Skeletal muscle satellite cell (primary cell): ENCODE measurements around the gene MS4A18.

Experiments used
- H3K27me3 ChIP-seq: 2 replicates; pipeline ENCODE4 v1.7.0; 2013; ENCODE audit warnings: low read length; ENCODE audit not compliant: control insufficient read depth, insufficient read depth
- H3K36me3 ChIP-seq: 2 replicates; pipeline ENCODE4 v1.7.0; 2013; ENCODE audit warnings: mild to moderate bottlenecking, control low read depth, low read length; ENCODE audit not compliant: insufficient read depth
- H3K4me1 ChIP-seq: 2 replicates; pipeline ENCODE4 v1.7.0; 2013; ENCODE audit warnings: low read length; ENCODE audit not compliant: control insufficient read depth, insufficient read depth
- H3K4me2 ChIP-seq: 2 replicates; pipeline ENCODE4 v1.7.0; 2013; ENCODE audit warnings: mild to moderate bottlenecking, low read length
- H3K4me3 ChIP-seq: 2 replicates; pipeline ENCODE4 v1.7.0; 2013; ENCODE audit warnings: low read length
- H3K9ac ChIP-seq: 2 replicates; pipeline ENCODE4 v1.7.0; 2013; ENCODE audit warnings: mild to moderate bottlenecking, low read depth, low read length, moderate library complexity
- H3K9me3 ChIP-seq: replicated peaks from 2 replicates; pipeline ENCODE4 v1.7.0; 2013; ENCODE audit warnings: mild to moderate bottlenecking, control low read depth, low read length

MS4A18 gene

GRCh38 chr11:60769811-60770210 is 45.3 kb downstream of the MS4A18 start:
- Histone ChIP-seq H3K4me1 (no peaks in the 10 kb centered on the region), H3K4me3 (no peak overlapping the region), H3K9me3 (no peaks in the 10 kb centered on the region), H3K36me3 (no peaks in the 10 kb centered on the region), H3K4me2 (no peak overlapping the region), H3K9ac (no peak overlapping the region), H3K27me3 (peaks cover 29% of the 10 kb centered on the region)

DNA sequence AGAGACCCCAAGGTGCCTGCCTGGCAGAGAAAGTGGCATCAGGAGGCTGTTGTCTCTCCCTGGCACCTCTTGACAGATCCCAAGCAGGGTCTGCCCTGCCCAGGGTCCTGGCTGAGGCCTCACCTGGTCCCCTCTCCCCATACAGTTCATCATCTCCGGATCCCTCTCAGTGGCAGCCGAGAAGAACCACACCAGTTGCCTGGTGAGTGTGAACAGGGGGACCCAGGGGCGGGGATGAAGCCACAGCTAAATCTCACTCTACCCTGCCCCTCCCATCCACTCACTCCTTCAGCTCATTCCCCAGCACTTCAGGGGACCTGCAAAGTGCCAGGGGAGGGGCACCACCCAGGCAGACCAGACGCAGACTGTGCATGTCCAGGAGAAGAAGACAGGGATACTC is 46.6 kb downstream of the MS4A18 start:
- H3K36me3 ChIP-seq = no peaks in the 10 kb centered on the region
- H3K9ac ChIP-seq = no peak overlapping the region
- H3K9me3 ChIP-seq = no peaks in the 10 kb centered on the region
- H3K4me3 ChIP-seq = no peak overlapping the region
- no peak overlapping the region for H3K4me2 ChIP-seq
- no peaks in the 10 kb centered on the region for H3K4me1 ChIP-seq
- H3K27me3 ChIP-seq = peaks cover 24% of the 10 kb centered on the region

- Histone ChIP-seq H3K4me2 (no peak overlapping the region), H3K4me3 (no peak overlapping the region), H3K27me3 (peaks cover 20% of the 10 kb centered on the region), H3K9ac (no peak overlapping the region), H3K36me3 (no peaks in the 10 kb centered on the region), H3K9me3 (no peaks in the 10 kb centered on the region), H3K4me1 (peaks cover 3% of the 10 kb centered on the region)
These were observed 47.5 kb downstream of the MS4A18 start for GRCh38 chr11:60771879-60772525.

GRCh38 chr11:60772666-60773065 is 48.1 kb downstream of the MS4A18 start:
- Histone ChIP-seq H3K4me3 (no peak overlapping the region), H3K27me3 (peaks cover 17% of the 10 kb centered on the region), H3K9ac (no peak overlapping the region), H3K9me3 (no peaks in the 10 kb centered on the region), H3K4me1 (peaks cover 8% of the 10 kb centered on the region), H3K4me2 (no peak overlapping the region), H3K36me3 (no peaks in the 10 kb centered on the region)

- H3K36me3 ChIP-seq = no peaks in the 10 kb centered on the region
- peaks cover 9% of the 10 kb centered on the region for H3K27me3 ChIP-seq
- H3K4me1 ChIP-seq = peaks cover 8% of the 10 kb centered on the region
- no peak overlapping the region for H3K9ac ChIP-seq
- H3K4me2 ChIP-seq = no peak overlapping the region
- no peak overlapping the region for H3K4me3 ChIP-seq
- no peaks in the 10 kb centered on the region for H3K9me3 ChIP-seq
These were observed 50.2 kb downstream of the MS4A18 start for GRCh38 chr11:60774726-60775125.

- no peak overlapping the region for H3K4me3 ChIP-seq
- H3K9me3 ChIP-seq = no peaks in the 10 kb centered on the region
- no peak overlapping the region for H3K9ac ChIP-seq
- H3K4me1 ChIP-seq = peaks cover 8% of the 10 kb centered on the region
- peak overlapping the region; percentile 50 for H3K4me2 ChIP-seq
- H3K27me3 ChIP-seq = peaks cover 10% of the 10 kb centered on the region
- no peaks in the 10 kb centered on the region for H3K36me3 ChIP-seq
These were observed 51.0 kb downstream of the MS4A18 start for GRCh38 chr11:60775420-60775961.

GRCh38 chr11:60776167-60776566 is 51.6 kb downstream of the MS4A18 start:
- Histone ChIP-seq H3K27me3 (peaks cover 16% of the 10 kb centered on the region), H3K36me3 (no peaks in the 10 kb centered on the region), H3K9me3 (no peaks in the 10 kb centered on the region), H3K4me2 (no peak overlapping the region), H3K9ac (no peak overlapping the region), H3K4me3 (no peak overlapping the region), H3K4me1 (peaks cover 8% of the 10 kb centered on the region)

DNA sequence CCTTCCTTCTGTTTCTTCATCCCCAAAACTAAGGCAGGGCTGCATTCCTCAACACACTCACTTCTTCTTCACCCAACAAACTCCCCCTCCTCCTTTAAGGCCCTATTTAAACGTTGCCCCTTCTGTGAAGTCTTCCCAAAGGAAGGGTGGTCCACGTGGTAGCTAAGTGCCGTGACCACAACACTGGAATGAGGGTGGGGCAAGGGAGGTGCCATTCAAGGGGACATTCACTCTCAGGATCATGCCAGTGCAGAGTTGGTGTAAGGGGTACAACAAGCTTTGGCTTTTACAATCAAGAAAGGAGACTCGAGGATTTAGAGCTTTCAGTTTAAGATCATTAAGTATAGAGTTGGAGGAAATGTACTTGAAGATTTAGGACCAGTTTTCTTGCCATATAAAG is 52.6 kb downstream of the MS4A18 start:
- Histone ChIP-seq H3K36me3 (no peaks in the 10 kb centered on the region), H3K9me3 (no peaks in the 10 kb centered on the region), H3K27me3 (peaks cover 8% of the 10 kb centered on the region), H3K4me1 (peaks cover 8% of the 10 kb centered on the region), H3K4me2 (no peak overlapping the region), H3K4me3 (no peak overlapping the region), H3K9ac (no peak overlapping the region)

GRCh38 chr11:60777572-60777971 is 53.1 kb downstream of the MS4A18 start:
- H3K4me3 ChIP-seq = no peak overlapping the region
- H3K9ac ChIP-seq = no peak overlapping the region
- peaks cover 7% of the 10 kb centered on the region for H3K27me3 ChIP-seq
- H3K9me3 ChIP-seq = no peaks in the 10 kb centered on the region
- no peaks in the 10 kb centered on the region for H3K36me3 ChIP-seq
- no peak overlapping the region for H3K4me2 ChIP-seq
- peaks cover 8% of the 10 kb centered on the region for H3K4me1 ChIP-seq

- peaks cover 8% of the 10 kb centered on the region for H3K4me1 ChIP-seq
- no peak overlapping the region for H3K4me2 ChIP-seq
- no peaks in the 10 kb centered on the region for H3K36me3 ChIP-seq
- peaks cover 8% of the 10 kb centered on the region for H3K27me3 ChIP-seq
- no peak overlapping the region for H3K9ac ChIP-seq
- H3K4me3 ChIP-seq = no peak overlapping the region
- H3K9me3 ChIP-seq = no peaks in the 10 kb centered on the region
These were observed 55.5 kb downstream of the MS4A18 start for GRCh38 chr11:60780065-60780464.

GRCh38 chr11:60780774-60781173 is 56.3 kb downstream of the MS4A18 start:
- H3K4me2 ChIP-seq = no peak overlapping the region
- no peaks in the 10 kb centered on the region for H3K9me3 ChIP-seq
- H3K4me1 ChIP-seq = peaks cover 8% of the 10 kb centered on the region
- H3K36me3 ChIP-seq = no peaks in the 10 kb centered on the region
- H3K4me3 ChIP-seq = no peak overlapping the region
- H3K27me3 ChIP-seq = peaks cover 9% of the 10 kb centered on the region
- H3K9ac ChIP-seq = no peak overlapping the region

- Histone ChIP-seq H3K4me2 (no peak overlapping the region), H3K9ac (no peak overlapping the region), H3K4me3 (no peak overlapping the region), H3K4me1 (peaks cover 8% of the 10 kb centered on the region), H3K36me3 (no peaks in the 10 kb centered on the region), H3K27me3 (peaks cover 9% of the 10 kb centered on the region), H3K9me3 (no peaks in the 10 kb centered on the region)
These were observed 56.9 kb downstream of the MS4A18 start for GRCh38 chr11:60781286-60781980.
